ENCODE measurements around the gene DLGAP1.
"Not testable (repeated sequence)": the region's sequence is repeated elsewhere in the genome, so short reads cannot be mapped to it uniquely, and the experiment has no call there.

- TF ChIP-seq EZH2 (IDR thresholded peaks at IDR 0.05; ENCODE audit: borderline replicate concordance); CTCF (IDR thresholded peaks at IDR 0.05; ENCODE audit: poor library complexity); EZH2phosphoT487 (IDR thresholded peaks at IDR 0.05; ENCODE audit: low read depth, severe bottlenecking, unreplicated experiment): not testable (repeated sequence)
Measured at GRCh38 chr18:4022749-4023148, 432.4 kb downstream of the DLGAP1 start.
